ENCODE data around the gene RAPGEF6. TPM values are rescaled to one million over a fixed set of nuclear protein-coding genes. Genes with fewer than 3 reads are reported as not detected.

RAPGEF6 gene
- total RNA-seq, 1 experiment from 2014 or later = 50.7 TPM

DNA sequence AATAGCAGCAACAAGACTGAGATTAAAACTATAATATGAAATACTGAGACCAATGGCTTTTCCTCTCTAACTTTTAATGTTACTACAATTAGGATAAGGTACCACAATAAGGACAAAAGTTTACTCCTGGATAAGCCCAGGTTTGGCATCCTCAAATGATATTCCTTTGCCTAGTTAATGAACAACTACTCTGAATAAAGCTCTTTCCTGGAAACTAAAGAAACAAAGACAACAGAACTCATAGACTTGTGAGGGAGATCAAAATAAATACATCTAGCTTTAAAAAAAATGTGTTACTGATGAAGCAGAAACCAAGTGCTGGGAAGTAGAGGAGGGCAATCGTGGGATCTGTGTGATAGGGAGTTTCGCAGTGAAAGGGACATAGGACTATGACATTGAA lies 19.3 kb upstream of the RAPGEF6 start:
- H3K9ac ChIP-seq (ENCODE audit: low read length) = no peak overlapping the region

GRCh38 chr5:131649161-131649560 lies 14.1 kb upstream of the RAPGEF6 start:
- H3K4me2 ChIP-seq (ENCODE audit: low read depth, low read length, poor library complexity, severe bottlenecking) = no peak overlapping the region
- H3K79me2 ChIP-seq (ENCODE audit: low read length) = peaks cover 24% of the 10 kb centered on the region
- H3K27ac ChIP-seq (ENCODE audit: low read length) = no peak overlapping the region
- H3K9ac ChIP-seq (ENCODE audit: low read length) = no peak overlapping the region
- H3K27me3 ChIP-seq (ENCODE audit: low read length) = no peaks in the 10 kb centered on the region
- H3K36me3 ChIP-seq (ENCODE audit: insufficient read depth, low read length) = peaks cover 37% of the 10 kb centered on the region
- no peak overlapping the region for H2AFZ ChIP-seq (ENCODE audit: low read length)
- no peaks in the 10 kb centered on the region; the same call in 1 of the 2 replicates for H3K9me3 ChIP-seq (ENCODE audit: low read length)
- H3K4me1 ChIP-seq (ENCODE audit: low read length) = peaks cover 43% of the 10 kb centered on the region
- H3K4me3 ChIP-seq (ENCODE audit: low read length) = no peak overlapping the region
- H3K9me2 ChIP-seq (replicated peaks; ENCODE audit: insufficient read depth, low read length) = no peaks in the 10 kb centered on the region
- DNase-seq = no peak
- H4K20me1 ChIP-seq (ENCODE audit: insufficient read depth, low read depth, low read length) = no peaks in the 10 kb centered on the region

More for the DNA sequence above, 19.3 kb upstream of the RAPGEF6 start:
- Histone ChIP-seq H3K27me3 (ENCODE audit: low read length) (no peaks in the 10 kb centered on the region), H2AFZ (ENCODE audit: low read length) (no peak overlapping the region), H4K20me1 (ENCODE audit: insufficient read depth, low read depth, low read length) (no peaks in the 10 kb centered on the region), H3K9me3 (ENCODE audit: low read length) (no peaks in the 10 kb centered on the region; the same call in 1 of the 2 replicates), H3K4me2 (ENCODE audit: low read depth, low read length, poor library complexity, severe bottlenecking) (no peak overlapping the region), H3K4me1 (ENCODE audit: low read length) (peaks cover 10% of the 10 kb centered on the region), H3K9me2 (replicated peaks; ENCODE audit: insufficient read depth, low read length) (no peaks in the 10 kb centered on the region), H3K79me2 (ENCODE audit: low read length) (peaks cover 27% of the 10 kb centered on the region), H3K36me3 (ENCODE audit: insufficient read depth, low read length) (peaks cover 26% of the 10 kb centered on the region), H3K27ac (ENCODE audit: low read length) (no peak overlapping the region), H3K4me3 (ENCODE audit: low read length) (no peak overlapping the region)
- DNase-seq = no peak

DNA sequence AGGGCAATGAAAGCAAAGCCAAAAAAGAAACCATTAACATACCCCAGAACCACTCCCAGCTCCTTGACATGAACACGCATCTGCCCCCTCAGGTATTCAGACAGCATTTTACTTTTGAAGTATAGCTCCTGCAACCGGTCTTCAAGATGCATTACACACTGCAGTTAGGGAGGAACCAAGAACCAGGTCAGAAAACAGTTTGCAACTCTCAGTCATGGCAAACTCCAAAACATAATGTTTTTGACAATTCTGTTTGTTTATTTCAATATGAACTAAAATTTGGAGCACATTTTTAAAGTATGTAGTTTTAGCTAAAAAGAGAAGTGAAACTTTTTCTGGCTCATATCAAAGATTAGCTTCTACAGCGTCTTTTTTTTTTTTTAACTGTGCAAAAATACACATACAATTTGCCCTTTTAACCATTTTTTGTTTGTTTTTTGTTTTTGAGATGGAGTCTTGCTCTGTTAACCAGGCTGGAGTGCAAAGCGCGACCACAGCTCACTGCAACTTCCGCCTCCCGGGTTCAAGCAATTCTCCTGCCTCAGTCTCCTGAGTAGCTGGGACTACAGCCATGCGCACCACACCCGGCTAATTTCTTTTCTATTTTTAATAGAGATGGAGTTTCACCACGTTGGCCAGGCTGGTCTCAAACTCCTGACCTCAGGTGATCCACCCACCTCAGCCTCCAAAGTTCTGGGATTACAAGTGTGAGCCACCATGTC lies 12.2 kb upstream of the RAPGEF6 start:
- no peaks in the 10 kb centered on the region for H3K9me2 ChIP-seq (replicated peaks; ENCODE audit: insufficient read depth, low read length)
- peaks cover 37% of the 10 kb centered on the region for H3K36me3 ChIP-seq (ENCODE audit: insufficient read depth, low read length)
- peak overlapping the region; percentile 22 for H3K4me3 ChIP-seq (ENCODE audit: low read length)
- no peaks in the 10 kb centered on the region; the same call in 1 of the 2 replicates for H3K9me3 ChIP-seq (ENCODE audit: low read length)
- H3K4me1 ChIP-seq (ENCODE audit: low read length) = peaks cover 43% of the 10 kb centered on the region
- peak; percentile 70 for DNase-seq
- H4K20me1 ChIP-seq (ENCODE audit: insufficient read depth, low read depth, low read length) = no peaks in the 10 kb centered on the region
- H3K27me3 ChIP-seq (ENCODE audit: low read length) = no peaks in the 10 kb centered on the region
- H2AFZ ChIP-seq (ENCODE audit: low read length) = peak overlapping the region; percentile 4
- H3K27ac ChIP-seq (ENCODE audit: low read length) = peak overlapping the region; percentile 80
- peak overlapping the region; percentile 14 for H3K9ac ChIP-seq (ENCODE audit: low read length)
- H3K79me2 ChIP-seq (ENCODE audit: low read length) = peaks cover 20% of the 10 kb centered on the region; the same call in 1 of the 2 replicates
- H3K4me2 ChIP-seq (ENCODE audit: low read depth, low read length, poor library complexity, severe bottlenecking) = peak overlapping the region; percentile 56

- no peaks in the 10 kb centered on the region for H3K9me2 ChIP-seq (replicated peaks; ENCODE audit: insufficient read depth, low read length)
- H3K27me3 ChIP-seq (ENCODE audit: low read length) = no peaks in the 10 kb centered on the region
- H3K4me1 ChIP-seq (ENCODE audit: low read length) = peaks cover 47% of the 10 kb centered on the region
- no peak overlapping the region for H3K4me3 ChIP-seq (ENCODE audit: low read length)
- H4K20me1 ChIP-seq (ENCODE audit: insufficient read depth, low read depth, low read length) = no peaks in the 10 kb centered on the region
- no peak overlapping the region for H3K27ac ChIP-seq (ENCODE audit: low read length)
- no peak overlapping the region for H3K4me2 ChIP-seq (ENCODE audit: low read depth, low read length, poor library complexity, severe bottlenecking)
- H2AFZ ChIP-seq (ENCODE audit: low read length) = no peak overlapping the region
- no peaks in the 10 kb centered on the region for H3K9me3 ChIP-seq (ENCODE audit: low read length)
- no peak overlapping the region for H3K9ac ChIP-seq (ENCODE audit: low read length)
- DNase-seq = no peak
- H3K79me2 ChIP-seq (ENCODE audit: low read length) = peaks cover 16% of the 10 kb centered on the region; the same call in 1 of the 2 replicates
- peaks cover 18% of the 10 kb centered on the region for H3K36me3 ChIP-seq (ENCODE audit: insufficient read depth, low read length)
Measured at GRCh38 chr5:131644822-131645221, 9.8 kb upstream of the RAPGEF6 start.

DNA sequence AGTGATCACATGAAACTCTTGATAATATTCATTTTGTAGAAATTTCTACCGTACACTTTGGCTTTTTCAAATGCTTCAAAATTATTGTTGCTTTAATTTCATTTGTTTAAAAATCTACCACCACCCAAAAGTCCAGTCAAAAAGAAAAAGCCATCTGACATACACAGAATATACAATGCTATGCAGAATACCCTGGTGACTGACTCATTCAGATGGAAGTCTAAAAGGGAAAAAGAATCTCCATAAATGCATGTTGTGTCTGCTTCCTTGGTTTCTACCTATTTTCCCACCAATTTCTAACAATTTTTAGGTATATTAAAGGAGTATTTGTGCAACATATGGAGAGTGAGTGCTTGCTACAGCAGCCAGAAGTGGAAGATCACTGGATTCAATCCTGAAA lies 9.3 kb upstream of the RAPGEF6 start:
- Histone ChIP-seq H3K9me3 (ENCODE audit: low read length) (no peaks in the 10 kb centered on the region), H3K9ac (ENCODE audit: low read length) (no peak overlapping the region), H2AFZ (ENCODE audit: low read length) (no peak overlapping the region), H3K27ac (ENCODE audit: low read length) (no peak overlapping the region), H3K79me2 (ENCODE audit: low read length) (peaks cover 16% of the 10 kb centered on the region; the same call in 1 of the 2 replicates), H3K4me1 (ENCODE audit: low read length) (peaks cover 43% of the 10 kb centered on the region), H3K4me2 (ENCODE audit: low read depth, low read length, poor library complexity, severe bottlenecking) (no peak overlapping the region), H3K4me3 (ENCODE audit: low read length) (no peak overlapping the region), H3K36me3 (ENCODE audit: insufficient read depth, low read length) (peaks cover 16% of the 10 kb centered on the region; the same call in 1 of the 2 replicates), H3K27me3 (ENCODE audit: low read length) (no peaks in the 10 kb centered on the region), H3K9me2 (replicated peaks; ENCODE audit: insufficient read depth, low read length) (no peaks in the 10 kb centered on the region), H4K20me1 (ENCODE audit: insufficient read depth, low read depth, low read length) (no peaks in the 10 kb centered on the region)
- DNase-seq = no peak

DNA sequence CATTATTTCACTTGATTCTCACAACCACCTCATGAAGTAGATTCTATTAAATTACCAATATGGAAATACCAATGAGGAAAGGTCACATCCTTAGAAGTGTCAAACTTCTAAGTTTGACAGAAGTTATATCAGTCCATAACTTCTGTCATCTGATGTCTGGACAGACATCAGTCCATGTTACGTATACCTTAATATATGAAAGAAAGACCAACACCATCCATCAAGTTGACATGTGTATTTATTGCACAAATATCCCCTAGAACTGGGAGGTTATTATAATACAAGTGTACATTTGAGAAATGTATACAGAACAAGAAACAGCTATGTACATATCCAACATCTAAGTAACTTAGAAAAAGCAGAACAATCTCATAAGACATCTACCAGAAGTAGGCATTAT lies 6.5 kb upstream of the RAPGEF6 start:
- Histone ChIP-seq H3K9ac (ENCODE audit: low read length) (no peak overlapping the region), H3K4me1 (ENCODE audit: low read length) (peaks cover 29% of the 10 kb centered on the region), H3K4me3 (ENCODE audit: low read length) (no peak overlapping the region), H3K27ac (ENCODE audit: low read length) (no peak overlapping the region), H4K20me1 (ENCODE audit: insufficient read depth, low read depth, low read length) (no peaks in the 10 kb centered on the region), H2AFZ (ENCODE audit: low read length) (no peak overlapping the region), H3K9me2 (replicated peaks; ENCODE audit: insufficient read depth, low read length) (no peaks in the 10 kb centered on the region), H3K27me3 (ENCODE audit: low read length) (no peaks in the 10 kb centered on the region), H3K79me2 (ENCODE audit: low read length) (peaks cover 16% of the 10 kb centered on the region; the same call in 1 of the 2 replicates), H3K9me3 (ENCODE audit: low read length) (no peaks in the 10 kb centered on the region), H3K36me3 (ENCODE audit: insufficient read depth, low read length) (peaks cover 16% of the 10 kb centered on the region; the same call in 1 of the 2 replicates), H3K4me2 (ENCODE audit: low read depth, low read length, poor library complexity, severe bottlenecking) (no peak overlapping the region)
- no peak for DNase-seq

DNA sequence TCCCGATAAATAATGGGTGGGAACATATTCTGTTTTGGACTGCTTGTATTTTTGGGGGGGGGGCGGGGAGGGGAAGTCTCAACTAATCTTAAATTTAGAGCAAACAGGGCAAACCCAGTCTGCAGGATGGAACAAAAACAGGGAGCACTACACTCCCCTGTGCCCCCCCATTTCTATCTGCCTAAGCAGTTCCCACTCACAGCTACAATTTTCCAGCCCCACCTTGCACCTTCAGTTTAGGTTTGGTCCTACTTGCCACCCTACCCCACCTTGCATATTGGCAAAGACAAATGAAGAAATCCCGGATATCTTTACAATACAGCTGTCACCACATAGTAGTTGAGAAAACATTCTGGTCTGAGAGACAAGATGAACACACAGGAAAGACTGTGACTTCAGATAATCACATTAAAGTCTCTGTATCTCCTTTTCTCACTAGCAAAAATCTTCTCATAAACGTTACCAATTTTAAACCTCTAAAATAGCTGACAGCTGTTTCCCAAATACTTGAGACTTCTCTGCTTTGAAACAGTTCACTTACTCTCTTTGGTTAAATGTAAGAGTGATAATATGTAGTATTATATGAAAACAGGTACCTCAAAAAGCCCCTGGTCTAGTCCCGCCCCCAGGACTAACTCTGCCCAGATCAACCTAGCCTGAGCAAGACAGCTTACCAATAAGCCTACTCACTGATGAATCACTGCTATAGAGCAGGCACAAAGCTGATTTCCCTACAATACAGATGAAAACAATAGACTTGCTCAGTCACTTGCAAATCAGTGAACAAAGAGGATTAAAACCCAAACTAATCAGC lies 5.2 kb upstream of the RAPGEF6 start:
- H3K4me1 ChIP-seq (ENCODE audit: low read length) = peaks cover 32% of the 10 kb centered on the region
- no peak for DNase-seq
- peaks cover 10% of the 10 kb centered on the region; the same call in 1 of the 2 replicates for H3K36me3 ChIP-seq (ENCODE audit: insufficient read depth, low read length)
- no peaks in the 10 kb centered on the region for H3K27me3 ChIP-seq (ENCODE audit: low read length)
- H3K4me3 ChIP-seq (ENCODE audit: low read length) = no peak overlapping the region
- no peaks in the 10 kb centered on the region for H4K20me1 ChIP-seq (ENCODE audit: insufficient read depth, low read depth, low read length)
- no peak overlapping the region for H3K9ac ChIP-seq (ENCODE audit: low read length)
- H3K9me3 ChIP-seq (ENCODE audit: low read length) = no peaks in the 10 kb centered on the region
- no peak overlapping the region for H3K4me2 ChIP-seq (ENCODE audit: low read depth, low read length, poor library complexity, severe bottlenecking)
- no peaks in the 10 kb centered on the region for H3K9me2 ChIP-seq (replicated peaks; ENCODE audit: insufficient read depth, low read length)
- peaks cover 11% of the 10 kb centered on the region; the same call in 1 of the 2 replicates for H3K79me2 ChIP-seq (ENCODE audit: low read length)
- peak overlapping the region; percentile 21; the same call in 1 of the 2 replicates for H3K27ac ChIP-seq (ENCODE audit: low read length)
- no peak overlapping the region for H2AFZ ChIP-seq (ENCODE audit: low read length)

DNA sequence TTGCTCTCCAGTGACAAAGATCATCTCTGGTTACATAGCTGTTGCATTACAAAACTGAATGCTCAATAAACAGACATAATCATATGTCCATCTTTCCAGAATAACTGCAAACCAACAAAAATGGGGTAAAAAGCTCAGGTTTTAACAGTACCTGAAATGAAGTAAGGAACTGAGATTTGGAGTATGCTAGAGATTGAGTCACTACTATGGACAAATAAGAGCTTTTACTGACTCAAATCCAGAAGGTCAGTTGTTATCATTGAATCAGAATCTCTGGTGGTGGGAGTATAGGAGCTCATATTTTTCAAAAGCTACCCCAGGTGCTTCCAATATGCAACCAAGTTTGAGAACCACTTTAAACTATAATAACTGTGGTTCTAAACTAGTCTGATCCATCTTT lies 4.1 kb upstream of the RAPGEF6 start:
- peak overlapping the region; percentile 16; the same call in 1 of the 2 replicates for H3K27ac ChIP-seq (ENCODE audit: low read length)
- H3K9ac ChIP-seq (ENCODE audit: low read length) = no peak overlapping the region
- peaks cover 3% of the 10 kb centered on the region; the same call in 1 of the 2 replicates for H3K36me3 ChIP-seq (ENCODE audit: insufficient read depth, low read length)
- no peak overlapping the region for H2AFZ ChIP-seq (ENCODE audit: low read length)
- H3K27me3 ChIP-seq (ENCODE audit: low read length) = no peaks in the 10 kb centered on the region
- H3K79me2 ChIP-seq (ENCODE audit: low read length) = peaks cover 12% of the 10 kb centered on the region
- H3K4me1 ChIP-seq (ENCODE audit: low read length) = peaks cover 32% of the 10 kb centered on the region
- no peak overlapping the region for H3K4me2 ChIP-seq (ENCODE audit: low read depth, low read length, poor library complexity, severe bottlenecking)
- H4K20me1 ChIP-seq (ENCODE audit: insufficient read depth, low read depth, low read length) = no peaks in the 10 kb centered on the region
- no peaks in the 10 kb centered on the region for H3K9me3 ChIP-seq (ENCODE audit: low read length)
- H3K4me3 ChIP-seq (ENCODE audit: low read length) = no peak overlapping the region
- DNase-seq = no peak
- no peaks in the 10 kb centered on the region for H3K9me2 ChIP-seq (replicated peaks; ENCODE audit: insufficient read depth, low read length)
